NCI-H2227 treated with DMSO at 0.1 percent for 48 hours (cell line): Measurements from ENCODE around the gene ZSCAN9.

Experiments
- DNase-seq: peaks from one replicate; lab custom pipeline; 2025; lab: John Stamatoyannopoulos, UW

Gene ZSCAN9

DNA sequence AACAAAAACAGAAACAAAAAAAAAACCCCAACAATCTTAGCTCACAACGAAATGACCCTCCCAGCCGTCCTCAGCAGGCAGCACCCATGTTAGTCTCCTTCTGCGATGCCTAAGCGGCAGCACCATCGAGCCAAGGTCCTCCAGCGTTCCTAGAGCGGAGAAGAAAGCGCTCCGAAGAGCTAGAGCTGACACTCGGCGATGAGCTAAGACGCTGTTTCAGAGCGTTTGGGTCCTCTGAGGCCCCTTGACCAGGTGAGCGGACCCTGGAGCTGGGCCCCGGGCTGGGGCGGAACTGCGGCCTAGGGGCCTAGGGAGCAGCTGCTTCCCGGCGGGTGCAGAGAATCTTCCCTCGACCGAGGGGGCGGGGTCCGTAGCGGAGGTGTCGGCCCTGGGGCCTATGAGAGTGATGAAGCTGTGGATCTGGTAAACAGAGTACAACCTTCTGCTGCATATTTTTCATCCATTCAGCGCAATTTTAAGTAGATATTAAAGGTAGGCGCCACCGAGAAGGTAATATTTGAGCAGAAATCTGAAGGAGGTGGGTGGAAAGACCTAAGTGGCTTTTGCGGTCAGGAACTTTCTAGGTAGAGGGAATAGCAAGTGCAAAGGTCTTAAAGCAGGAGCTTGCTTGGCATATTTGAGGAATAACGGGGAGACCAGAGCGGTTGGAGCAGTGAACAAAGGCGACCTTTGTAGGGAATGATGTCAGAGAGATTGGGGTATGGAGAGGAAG, 42.1 kb downstream of the ZSCAN9 start, which contains the start of gene ZSCAN26:
Gene ZSCAN26, plus strand, starts transcription at position 182 of the 733 bp plus-strand sequence. CDS start 4,777 bp downstream, outside the sequence.
- DNase-seq = peak; percentile 93

DNA sequence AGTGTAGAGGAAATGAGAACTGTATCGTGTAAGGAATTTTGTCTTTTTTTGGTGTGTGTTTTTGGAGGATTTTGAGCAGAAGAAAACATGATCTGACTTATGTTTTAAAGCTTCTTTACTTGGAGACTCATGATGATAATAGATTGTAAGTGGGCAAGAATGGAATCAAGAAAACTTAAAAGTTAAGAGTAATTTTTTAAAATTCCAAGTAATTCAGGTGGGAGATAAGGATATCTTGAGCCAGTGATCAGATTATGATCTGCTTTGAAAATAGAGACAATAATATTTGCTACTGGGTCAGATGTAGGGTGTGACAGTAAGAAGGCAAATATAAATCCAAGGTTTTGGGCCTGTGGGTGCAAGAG, 42.6 kb downstream of the ZSCAN9 start:
- no peak for DNase-seq

DNA sequence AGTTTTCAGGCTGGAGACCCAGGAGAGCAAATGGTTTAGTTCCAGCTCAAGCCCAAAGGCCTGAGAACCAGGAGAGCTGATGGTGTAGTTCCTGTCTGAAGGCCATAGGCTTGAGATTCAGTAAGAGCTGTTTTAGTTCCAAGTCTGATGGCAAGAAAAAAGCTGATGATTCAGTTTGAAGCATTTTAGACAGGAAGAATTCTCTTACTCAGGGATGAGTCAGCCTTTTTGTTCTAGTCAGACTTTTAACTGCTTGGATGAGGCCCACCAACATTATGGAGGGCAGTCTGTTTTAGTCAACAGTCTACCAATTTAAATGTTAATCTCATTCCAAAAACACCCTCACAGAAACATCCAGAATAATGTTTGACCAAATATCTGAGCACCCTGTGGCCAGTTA, 44.4 kb downstream of the ZSCAN9 start:
- DNase-seq = no peak

DNA sequence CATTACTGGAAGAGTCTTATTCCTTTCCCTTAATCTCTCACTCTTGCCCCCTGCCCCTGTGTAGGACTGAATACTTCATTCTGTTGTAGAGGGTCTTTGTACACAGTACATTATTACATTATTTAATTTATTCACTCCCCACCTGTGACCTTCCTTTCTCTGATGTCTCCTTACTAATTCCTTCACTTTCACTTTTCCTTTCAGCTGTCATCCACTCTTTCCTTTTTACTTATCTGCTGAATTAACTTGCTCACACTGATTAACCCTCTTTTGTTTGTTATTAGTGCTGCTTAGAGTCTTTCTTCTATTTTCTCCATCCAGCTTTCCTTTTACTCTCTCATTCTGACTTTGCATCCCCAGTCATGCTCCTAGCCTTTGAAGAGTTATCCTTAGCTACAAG, 49.8 kb downstream of the ZSCAN9 start:
- DNase-seq = no peak

DNA sequence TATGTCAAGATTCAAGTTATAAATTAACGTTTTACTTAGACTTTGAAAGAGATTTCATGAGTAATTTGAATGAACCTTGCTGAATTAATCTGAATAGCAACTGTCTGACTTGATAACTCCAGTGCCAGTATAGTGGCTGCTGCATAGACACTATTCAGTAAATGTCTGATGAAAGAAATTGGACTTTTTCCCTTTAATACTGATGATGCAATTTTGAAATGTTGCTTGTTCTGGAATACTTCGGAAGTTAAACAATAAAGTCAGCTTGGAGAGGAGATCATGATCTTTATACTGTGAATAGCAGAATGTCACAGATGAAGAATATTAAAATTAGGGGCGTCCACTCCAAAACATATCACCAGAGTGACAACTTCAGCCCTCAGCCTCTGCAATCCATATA, 52.7 kb downstream of the ZSCAN9 start:
- no peak for DNase-seq

DNA sequence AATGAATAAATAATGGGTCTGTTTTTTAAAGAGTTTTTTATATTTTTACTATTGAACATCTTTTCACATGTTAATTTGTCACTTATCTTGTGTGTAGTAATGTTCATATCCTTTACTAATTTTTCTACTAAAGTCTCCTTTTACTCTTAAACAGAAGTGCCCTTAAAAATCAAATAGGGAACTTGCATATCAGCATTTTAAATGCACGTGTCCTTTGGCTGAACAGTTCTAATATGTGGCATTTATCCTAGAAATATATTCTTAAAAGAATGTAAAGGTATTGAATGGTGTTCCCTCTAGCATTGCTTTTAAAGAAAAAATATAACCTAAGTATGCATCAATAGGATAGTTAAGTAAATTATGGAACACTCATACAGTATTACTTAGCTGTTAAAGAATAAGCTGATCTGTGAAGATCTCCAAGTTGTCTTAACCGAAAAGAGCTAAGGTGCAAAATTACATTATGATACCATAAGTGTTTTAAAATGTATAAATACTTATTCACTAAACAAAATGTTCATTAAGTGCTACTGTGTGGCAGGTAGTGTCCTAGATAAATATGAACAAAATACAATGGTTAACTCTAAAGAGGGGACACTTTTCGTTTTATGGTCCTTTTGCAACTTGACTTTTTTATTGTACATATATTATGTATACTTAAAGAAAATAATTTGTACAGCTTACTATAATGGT, 55.7 kb downstream of the ZSCAN9 start:
- DNase-seq = no peak

DNA sequence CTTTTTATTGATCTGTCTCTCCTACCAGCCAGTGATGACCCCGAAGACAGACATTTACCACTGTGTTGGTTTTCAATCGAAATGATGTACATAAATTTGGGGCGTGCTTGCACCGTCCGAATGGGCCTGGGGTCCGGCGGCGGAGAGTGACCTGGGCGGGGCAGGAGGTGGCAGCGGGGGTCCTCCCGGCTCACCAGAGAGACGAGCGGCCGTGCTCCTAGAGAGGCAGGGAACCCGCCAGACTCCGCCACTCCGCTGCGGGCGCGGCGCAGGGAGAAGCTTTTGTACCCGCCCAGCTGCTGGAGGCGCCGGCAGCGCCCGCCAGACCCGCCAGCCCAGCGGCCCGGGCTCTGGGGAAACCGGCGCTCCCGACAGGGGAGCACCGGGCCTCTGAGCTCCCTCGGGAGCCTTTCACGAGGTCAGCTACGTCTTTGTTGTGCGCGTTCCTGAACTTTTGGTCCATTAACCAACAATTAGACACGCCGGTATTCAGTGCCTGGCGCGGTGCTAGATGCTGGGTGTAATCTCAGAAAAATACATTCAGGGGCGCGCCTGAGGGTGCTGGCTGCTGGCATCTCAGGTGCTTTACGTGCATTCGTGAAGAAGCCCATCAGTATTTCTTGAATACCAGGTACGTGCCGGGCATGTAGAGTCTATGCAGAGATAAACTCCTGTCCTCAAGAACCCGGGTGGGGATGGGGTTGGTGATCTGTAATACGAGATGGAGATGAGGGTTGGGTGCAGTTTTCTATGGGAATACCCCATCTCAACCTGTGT, 56.4 kb downstream of the ZSCAN9 start, which contains the start of gene PGBD1:
Gene PGBD1, plus strand, starts transcription at position 285 of the 777 bp plus-strand sequence. CDS start 2,242 bp downstream, outside the sequence.
- DNase-seq = peak; percentile 75

DNA sequence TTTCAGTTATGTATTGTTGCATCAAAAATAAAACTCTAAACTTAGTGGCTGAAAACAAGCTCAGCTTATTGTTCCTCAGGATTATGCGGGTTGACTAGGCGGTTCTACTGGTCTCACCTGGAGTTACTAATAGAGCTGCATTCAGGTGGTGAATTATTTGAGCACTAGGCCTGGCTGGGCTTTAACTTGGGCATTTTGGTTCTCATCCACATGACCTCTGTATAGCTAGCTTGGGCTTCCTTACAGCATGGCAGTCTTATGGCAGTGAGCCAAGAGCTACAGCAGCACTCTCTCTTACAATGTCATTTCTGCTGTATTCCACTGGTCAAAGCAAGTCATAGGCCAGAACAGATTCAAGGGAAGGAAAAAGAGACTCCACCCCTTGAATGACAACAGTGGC, 57.9 kb downstream of the ZSCAN9 start:
- no peak for DNase-seq
